ENCODE data around the gene MBL2.

MBL2 gene

GRCh38 chr10:52771534-52772445 is 794 bp downstream of the MBL2 start:
- DNase-seq, result peak; percentile 5

GRCh38 chr10:52770904-52771303 is 1.7 kb downstream of the MBL2 start:
- no peak for DNase-seq

GRCh38 chr10:52769966-52770365 is 2.6 kb downstream of the MBL2 start:
- no peak for DNase-seq

- DNase-seq, result no peak
These were observed 4.5 kb downstream of the MBL2 start for GRCh38 chr10:52768001-52768532.

- no peak for DNase-seq
These were observed 10.5 kb downstream of the MBL2 start for GRCh38 chr10:52762088-52762487.

GRCh38 chr10:52759154-52759553 is 13.4 kb downstream of the MBL2 start:
- no peak for DNase-seq

GRCh38 chr10:52758406-52758805 is 14.2 kb downstream of the MBL2 start:
- DNase-seq, result no peak

- DNase-seq, result no peak
These were observed 14.8 kb downstream of the MBL2 start for GRCh38 chr10:52757773-52758172.

- DNase-seq, result no peak
These were observed 15.6 kb downstream of the MBL2 start for GRCh38 chr10:52756966-52757365.

- no peak for DNase-seq
These were observed 16.3 kb downstream of the MBL2 start for GRCh38 chr10:52756295-52756694.

GRCh38 chr10:52755297-52756062 is 17.1 kb downstream of the MBL2 start:
- peak; percentile 72 for DNase-seq

- no peak for DNase-seq
These were observed 19.7 kb downstream of the MBL2 start for GRCh38 chr10:52752801-52753445.

- no peak for DNase-seq
These were observed 20.3 kb downstream of the MBL2 start for GRCh38 chr10:52752261-52752660.

- no peak for DNase-seq
These were observed 21.2 kb downstream of the MBL2 start for GRCh38 chr10:52751337-52751736.

GRCh38 chr10:52750629-52751028 is 22.0 kb downstream of the MBL2 start:
- DNase-seq, result no peak

- no peak for DNase-seq
These were observed 24.9 kb downstream of the MBL2 start for GRCh38 chr10:52747694-52748093.

GRCh38 chr10:52746169-52746568 is 26.4 kb downstream of the MBL2 start:
- peak; percentile 21 for DNase-seq

GRCh38 chr10:52744057-52744805 is 28.4 kb downstream of the MBL2 start:
- no peak for DNase-seq

GRCh38 chr10:52742731-52743130 is 29.9 kb downstream of the MBL2 start:
- DNase-seq, result no peak

- DNase-seq, result no peak
These were observed 30.7 kb downstream of the MBL2 start for GRCh38 chr10:52741851-52742250.

GRCh38 chr10:52740913-52741675 is 31.5 kb downstream of the MBL2 start:
- DNase-seq, result peak; percentile 32

- DNase-seq, result no peak
These were observed 32.4 kb downstream of the MBL2 start for GRCh38 chr10:52740155-52740549.

Data from fibroblast of upper back skin (primary cell).